Bone marrow (tissue), 2 donors: ENCODE results near the gene WDR89.
"Not testable (repeated sequence)": the region's sequence is repeated elsewhere in the genome, so short reads cannot be mapped to it uniquely, and the experiment has no call there.

Source experiments
- DNase-seq, 2 donors: peaks; one replicate each; lab custom pipeline; 2025; lab: John Stamatoyannopoulos, UW

Gene WDR89

DNA sequence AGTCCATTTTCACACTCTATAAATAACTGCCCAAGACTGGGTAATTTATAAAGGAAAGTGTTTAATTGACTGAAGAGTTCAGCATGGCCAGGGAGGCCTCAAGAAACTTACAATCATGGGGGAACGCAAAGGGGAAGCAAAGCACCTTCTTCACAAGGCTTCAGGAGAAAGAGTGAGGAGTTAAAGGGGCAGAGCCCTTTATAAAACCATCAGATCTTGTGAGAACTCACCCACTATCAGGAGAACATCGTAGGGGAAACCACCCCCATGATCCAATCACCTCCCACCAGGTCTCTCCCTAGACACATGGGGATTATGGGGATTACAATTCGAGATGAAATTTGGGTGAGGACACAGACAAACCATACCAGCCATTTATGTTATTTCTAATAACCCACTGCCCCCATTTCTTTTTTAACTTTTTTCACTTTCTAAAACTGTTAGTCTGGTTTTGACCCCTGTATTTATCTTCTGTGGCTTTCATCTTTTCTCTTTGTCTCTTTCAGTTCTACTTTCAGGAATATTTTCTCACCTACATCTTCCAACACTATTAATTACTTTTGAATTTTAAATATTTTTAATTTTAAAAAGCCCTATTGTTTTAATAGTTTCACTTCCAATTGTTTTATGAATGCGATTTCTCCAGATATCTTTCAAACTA, 44.5 kb downstream of the WDR89 start:
- DNase-seq, result no peak

DNA sequence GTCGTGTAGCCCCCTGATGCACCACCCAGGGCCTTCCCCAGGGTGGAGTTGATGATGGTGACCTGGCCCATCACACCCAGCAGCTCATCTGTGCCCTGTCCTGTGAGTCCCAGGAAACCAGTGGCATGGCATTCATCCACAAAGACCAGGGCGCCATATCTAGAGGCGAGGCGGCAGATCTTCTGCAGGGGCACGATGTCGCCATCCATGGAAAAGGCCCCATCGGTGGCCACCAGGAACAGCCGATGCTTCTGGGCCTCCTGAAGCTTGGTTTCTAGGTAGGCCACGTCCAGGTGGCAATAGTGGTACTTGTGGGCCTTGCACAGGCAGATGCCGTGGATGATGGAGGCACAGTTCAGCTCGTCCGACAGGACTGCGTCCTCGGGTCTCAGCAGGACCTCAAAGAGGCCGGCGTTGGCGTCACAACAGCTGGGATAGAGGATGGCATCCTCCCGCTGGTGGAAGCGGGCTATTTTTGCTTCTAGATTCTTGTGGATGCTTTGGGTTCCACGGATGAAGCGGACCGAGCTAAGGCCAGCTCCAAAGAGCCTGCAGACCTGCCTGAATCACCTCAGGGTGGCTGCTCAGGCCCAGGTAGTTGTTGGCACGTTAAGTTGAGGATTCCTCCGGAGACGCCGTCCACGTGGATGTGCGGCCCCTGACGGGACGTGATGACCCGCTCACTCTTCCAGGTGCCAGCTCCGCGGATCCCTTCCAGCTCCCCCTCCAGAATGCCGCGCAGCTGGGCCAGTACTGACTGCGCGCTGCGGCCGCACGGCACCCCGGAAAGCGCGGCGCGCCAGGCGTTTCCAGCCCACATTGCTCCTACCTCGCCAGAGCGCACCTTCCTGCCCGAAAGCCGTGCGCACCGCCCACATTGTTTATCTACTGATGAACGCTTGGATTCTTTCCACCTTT, 47.0 kb downstream of the WDR89 start:
- DNase-seq, result no peak

DNA sequence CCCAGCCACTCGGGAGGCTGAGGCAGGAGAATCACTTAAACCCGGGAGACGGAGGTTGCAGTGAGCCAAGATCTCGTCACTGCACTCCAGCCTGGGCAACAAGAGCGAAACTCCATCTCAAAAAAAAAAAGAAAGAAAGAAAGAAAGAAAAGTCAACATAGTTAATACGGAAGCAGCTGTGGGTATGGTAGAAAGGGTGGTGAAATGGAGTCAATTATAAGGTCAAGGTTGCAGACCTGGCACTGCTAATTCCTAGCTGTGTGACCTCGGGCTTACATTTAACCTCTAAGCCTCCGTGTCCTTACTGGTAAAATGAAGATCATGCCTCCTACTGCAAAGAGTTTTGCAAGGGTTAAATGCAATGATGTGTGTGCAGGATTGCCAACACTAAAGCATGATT, 58.6 kb downstream of the WDR89 start:
- DNase-seq, result not testable (repeated sequence)

DNA sequence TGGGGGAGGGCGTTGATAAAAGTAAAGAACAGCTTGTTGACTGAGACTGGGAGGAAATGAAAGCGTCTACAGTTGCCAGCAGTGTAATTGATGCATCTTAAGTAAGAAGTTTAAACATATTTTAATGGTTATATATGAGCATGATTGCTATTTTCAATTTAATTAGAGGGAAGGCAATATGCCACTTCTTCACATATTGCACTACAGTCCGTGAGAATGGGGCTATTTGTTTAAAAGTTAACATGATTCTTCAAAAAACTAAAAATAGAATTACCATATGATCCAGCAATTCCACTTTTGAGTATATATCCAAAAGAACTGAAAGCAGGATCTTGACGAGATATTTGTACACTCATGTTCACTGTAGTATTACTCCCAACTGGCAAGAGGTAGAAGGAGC, 60.2 kb downstream of the WDR89 start:
- DNase-seq, result no peak

DNA sequence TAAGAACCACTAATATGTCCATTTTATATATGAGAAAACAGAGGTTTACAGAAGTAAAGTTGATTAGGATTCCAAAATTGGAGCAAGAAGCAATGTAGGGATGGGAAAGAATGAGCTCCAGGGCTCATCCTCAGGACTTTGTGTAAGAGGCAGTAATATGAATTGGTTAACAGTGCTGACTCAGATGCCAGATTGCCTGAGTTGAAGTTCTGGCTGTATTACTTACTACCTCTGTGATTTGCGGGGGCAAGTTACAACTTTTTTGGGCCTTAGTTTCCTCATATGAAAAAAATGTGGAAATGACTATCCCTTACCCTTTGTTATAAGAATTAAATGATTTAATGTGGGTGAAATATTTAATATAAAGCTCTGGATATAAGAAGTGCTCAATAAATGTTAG, 63.4 kb downstream of the WDR89 start:
- no peak for DNase-seq

DNA sequence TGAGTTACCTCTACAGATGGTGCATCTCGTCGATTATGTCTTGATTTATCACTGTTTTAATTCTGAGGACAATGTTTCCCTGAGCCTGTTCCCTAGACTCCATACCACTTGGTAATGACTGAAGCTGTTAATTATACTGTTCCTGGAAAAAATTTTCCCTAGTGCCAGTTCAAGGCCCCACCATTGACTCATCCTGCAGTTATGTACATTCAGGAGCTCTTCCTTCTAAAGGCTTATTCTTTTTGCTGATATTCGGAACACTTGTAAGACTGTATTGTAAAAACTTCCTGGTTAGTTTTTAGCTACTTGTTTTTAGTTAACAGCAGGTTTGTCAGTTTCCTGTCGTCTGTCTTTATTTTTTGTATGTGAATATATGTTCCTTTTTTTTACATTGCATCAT, 68.1 kb downstream of the WDR89 start:
- peak in 1 of 2 donors; percentile 3 for DNase-seq

DNA sequence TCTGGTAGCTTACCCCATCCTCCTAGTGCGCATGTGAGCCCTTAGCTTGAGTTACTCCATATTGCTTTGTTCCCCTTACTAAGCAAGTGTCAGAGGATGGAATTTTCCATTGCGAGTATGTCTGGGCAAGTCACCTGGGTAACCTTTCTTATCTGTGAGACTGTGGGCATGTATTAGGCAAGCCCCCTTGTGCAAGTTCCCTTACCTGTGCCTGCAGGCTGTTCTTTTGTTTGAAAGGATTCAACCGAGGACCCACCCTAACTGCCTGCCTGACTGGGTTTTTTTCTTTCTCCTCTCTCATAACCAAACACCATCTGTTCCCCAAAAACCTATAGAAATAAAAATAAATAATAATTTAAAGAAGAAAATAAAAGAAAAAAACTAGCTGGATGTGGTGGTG, 76.2 kb downstream of the WDR89 start:
- no peak for DNase-seq

DNA sequence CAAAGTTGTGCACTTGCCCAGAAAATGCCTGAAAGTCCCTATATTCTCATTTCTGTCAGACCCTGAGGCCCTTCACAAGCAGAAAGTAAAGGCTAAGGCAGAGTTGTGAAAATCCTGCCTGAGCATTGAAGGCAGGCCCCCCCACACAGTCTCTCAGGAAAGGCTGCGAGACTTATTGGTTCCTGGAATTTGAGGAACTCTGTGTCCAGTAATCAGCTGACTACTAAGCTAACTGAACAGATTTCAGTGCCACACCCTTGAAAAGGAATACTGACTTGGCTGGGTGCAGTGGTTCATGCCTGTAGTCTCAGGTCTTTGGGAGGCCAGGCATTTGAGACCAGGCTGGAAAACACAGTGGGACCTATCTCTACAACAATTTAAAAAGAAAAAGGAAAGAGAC, 77.4 kb downstream of the WDR89 start:
- DNase-seq, result no peak

DNA sequence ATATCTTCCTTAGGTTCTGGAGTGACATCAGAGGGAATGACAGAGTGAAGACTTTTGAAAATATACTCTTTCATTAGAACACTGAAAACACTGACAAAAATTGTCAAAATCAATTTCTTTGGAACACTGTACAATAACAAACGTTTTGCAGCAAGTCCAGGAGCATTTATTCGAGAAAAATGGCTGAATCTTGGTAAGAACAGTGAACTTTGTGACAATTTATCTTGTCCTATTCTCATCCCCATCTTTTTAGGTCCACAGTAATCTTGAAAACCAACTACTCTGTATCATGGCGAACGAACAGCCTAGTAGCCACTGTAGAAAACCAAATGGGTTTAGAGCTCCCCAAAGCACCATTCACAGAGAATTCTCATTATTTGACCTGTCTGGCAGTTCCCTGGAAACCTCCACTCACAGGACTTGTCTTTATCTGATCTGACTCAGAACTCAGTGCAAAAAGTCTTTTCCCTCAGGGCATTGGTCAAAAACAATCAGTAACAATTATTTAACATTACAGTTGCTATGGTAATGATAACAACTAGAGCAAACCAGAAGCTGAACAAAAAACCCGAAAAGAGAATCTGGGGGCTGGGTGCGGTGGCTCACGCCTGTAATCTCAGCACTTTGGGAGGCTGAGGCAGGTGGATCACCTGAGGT, 78.2 kb downstream of the WDR89 start:
- DNase-seq, result no peak

DNA sequence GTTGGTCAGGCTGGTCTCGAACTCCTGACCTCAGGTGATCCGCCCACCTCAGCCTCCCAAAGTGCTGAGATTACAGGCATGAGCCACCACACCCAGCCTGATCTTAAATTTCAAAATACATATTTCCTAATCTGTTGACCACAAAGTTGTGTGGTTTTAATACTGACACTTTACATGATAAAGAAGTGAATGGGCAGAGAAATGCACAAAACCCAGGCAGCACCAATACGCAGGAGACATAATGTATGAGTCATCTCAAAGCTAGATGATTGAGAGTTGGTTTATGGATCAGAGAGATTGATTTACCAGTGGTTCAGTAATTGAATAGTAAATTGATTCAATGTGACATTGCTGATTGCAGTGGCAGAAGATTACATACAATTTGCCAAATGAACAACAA, 79.3 kb downstream of the WDR89 start:
- no peak for DNase-seq

DNA sequence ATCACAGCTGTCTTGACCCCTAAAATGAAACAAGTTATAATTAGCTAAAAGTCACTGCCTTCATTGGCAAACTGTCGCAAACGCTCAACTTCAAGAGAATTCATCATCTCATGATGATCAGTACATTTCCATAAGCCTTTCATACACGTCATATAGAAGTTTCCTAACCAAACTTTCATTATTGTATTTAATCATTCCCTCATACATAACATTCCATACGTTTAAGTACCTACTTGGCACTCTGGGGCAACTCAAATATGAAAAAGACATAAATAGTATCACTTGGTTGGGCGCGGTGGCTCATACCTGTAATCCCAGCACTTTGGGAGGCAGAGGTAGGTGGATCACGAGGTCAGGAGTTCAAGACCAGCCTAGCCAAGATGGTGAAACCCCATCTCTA, 86.1 kb downstream of the WDR89 start:
- no peak for DNase-seq

DNA sequence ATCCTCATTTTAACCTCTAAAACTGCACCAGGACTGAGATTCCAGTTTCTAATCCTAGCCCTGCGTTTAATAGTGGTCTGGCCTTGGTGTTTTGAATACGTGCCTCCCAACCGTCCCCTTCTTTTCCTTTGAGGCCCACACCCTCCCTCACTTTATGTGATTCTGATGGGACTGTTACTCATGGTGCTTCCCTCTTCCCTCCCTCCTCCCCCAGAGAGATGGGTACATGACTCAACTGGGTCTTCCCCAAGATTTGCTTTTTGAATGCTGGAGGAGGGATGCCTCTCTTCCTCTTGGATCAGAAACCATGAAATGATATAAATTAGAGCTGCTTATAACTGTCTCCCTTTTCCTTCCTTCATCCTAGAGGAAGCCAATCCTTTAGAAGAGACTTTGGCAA, 90.3 kb downstream of the WDR89 start:
- no peak for DNase-seq

DNA sequence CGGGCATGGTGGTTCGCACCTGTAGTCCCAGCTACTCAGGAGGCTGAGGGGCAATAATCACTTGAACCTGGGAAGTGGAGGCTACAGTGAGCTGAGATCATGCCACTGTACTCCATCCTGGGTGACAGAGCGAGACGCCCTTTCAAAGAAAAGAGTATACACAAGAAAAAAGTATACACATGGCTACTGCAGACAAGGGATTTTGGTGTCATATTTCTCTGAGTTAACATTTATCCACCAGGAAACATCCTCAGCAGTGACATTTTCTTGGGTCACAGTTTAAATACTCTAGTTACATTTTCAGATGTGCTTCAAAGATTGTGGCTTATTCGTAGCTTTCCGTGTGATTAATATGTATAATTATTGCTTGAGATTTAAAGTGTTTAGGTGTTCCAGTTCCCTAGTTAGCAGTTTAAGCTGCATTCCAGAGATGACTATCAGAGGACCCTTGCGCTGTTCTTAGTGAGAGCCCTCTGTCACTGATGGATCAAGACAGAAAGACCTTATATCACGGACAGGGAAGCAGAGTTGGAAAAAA, 93.8 kb downstream of the WDR89 start:
- no peak for DNase-seq
